Hematopoietic multipotent progenitor cell treated with erythropoietin and hydrocortisone succinate and interleukin-3 and kit ligand, for 4 days (in vitro differentiated cells): Measurements from ENCODE around the gene KRI1.
"Not testable (repeated sequence)": the region's sequence is repeated elsewhere in the genome, so short reads cannot be mapped to it uniquely, and the experiment has no call there.

ENCODE experiments used
- DNase-seq: peaks from one replicate; pipeline ENCODE4 v3.0.0-alpha.2; 2015

The KRI1 gene

GRCh38 chr19:10574462-10574861 lies 8.7 kb upstream of the KRI1 start:
- DNase-seq = no peak

GRCh38 chr19:10573793-10574192 lies 8.0 kb upstream of the KRI1 start:
- DNase-seq = not testable (repeated sequence)

- peak; percentile 100 for DNase-seq
Observed at GRCh38 chr19:10568826-10569651, 3.2 kb upstream of the KRI1 start, which contains the start of gene CDKN2D. CDKN2D (minus strand) TSS chr19:10568979; CDS start chr19:10568653, 326 bp downstream.

- peak; percentile 48 for DNase-seq
Observed at GRCh38 chr19:10568062-10568825, 2.4 kb upstream of the KRI1 start.

GRCh38 chr19:10567656-10568055 lies 1.8 kb upstream of the KRI1 start:
- no peak for DNase-seq

GRCh38 chr19:10566658-10567410 lies 1.0 kb upstream of the KRI1 start:
- DNase-seq = peak; percentile 67

- no peak for DNase-seq
Observed at GRCh38 chr19:10566408-10566657, 523 bp upstream of the KRI1 start.

- peak; percentile 92 for DNase-seq
Observed at GRCh38 chr19:10565028-10565566, 713 bp downstream of the KRI1 start.

- DNase-seq = no peak
Observed at GRCh38 chr19:10562609-10563008, 3.2 kb downstream of the KRI1 start.

GRCh38 chr19:10560154-10560553 lies 5.7 kb downstream of the KRI1 start:
- no peak for DNase-seq

GRCh38 chr19:10557603-10558197 lies 8.1 kb downstream of the KRI1 start:
- DNase-seq = no peak

- DNase-seq = peak; percentile 29
Observed at GRCh38 chr19:10555610-10555973, 10.2 kb downstream of the KRI1 start.

GRCh38 chr19:10554760-10555609 lies 10.8 kb downstream of the KRI1 start:
- DNase-seq = peak; percentile 44

GRCh38 chr19:10553943-10554381 lies 11.8 kb downstream of the KRI1 start:
- peak; percentile 95 for DNase-seq

- DNase-seq = peak; percentile 48
Observed at GRCh38 chr19:10553087-10553667, 12.6 kb downstream of the KRI1 start.

- DNase-seq = peak; percentile 75
Observed at GRCh38 chr19:10552510-10553053, 13.2 kb downstream of the KRI1 start.

GRCh38 chr19:10551698-10552301 lies 14.0 kb downstream of the KRI1 start:
- DNase-seq = peak; percentile 90

- DNase-seq = not testable (repeated sequence)
Observed at GRCh38 chr19:10551006-10551405, 14.8 kb downstream of the KRI1 start.

- DNase-seq = no peak
Observed at GRCh38 chr19:10550336-10550735, 15.5 kb downstream of the KRI1 start.

- no peak for DNase-seq
Observed at GRCh38 chr19:10549733-10550132, 16.1 kb downstream of the KRI1 start.
